MCF 10A (cell line): ENCODE data around the gene TRIML1. TPM values are rescaled to one million over a fixed set of nuclear protein-coding genes. Genes with fewer than 3 reads are reported as not detected.

Source experiments
- BruUV-seq: library from RNA; stranded (reverse); fragments of 400-500 nt; replicated peaks from 2 replicates; lab custom pipeline; 2021; lab: Mats Ljungman, UMichigan
- CTCF ChIA-PET: fragments of 300-600 bp; sonication (Branson Sonifier 250); formaldehyde crosslinking; extraction: SDS; loops from one replicate; lab custom pipeline; 2021; ENCODE audit warnings: antibody characterized with exemption, inconsistent platforms; lab: Yijun Ruan, JAX
- POLR2A ChIA-PET: fragments of 300-600, 350-650 bp; sonication (Branson Sonifier 250); formaldehyde crosslinking; extraction: SDS; loops from one replicate; lab custom pipeline; 2020; ENCODE audit warnings: antibody characterized with exemption, inconsistent platforms; lab: Yijun Ruan, JAX
- DNase-seq: peaks from one replicate; pipeline ENCODE4 v3.0.0-alpha.2; 2018; ENCODE audit not compliant: unreplicated experiment
- H3K27ac Mint-ChIP-seq: one replicate; pipeline ENCODE4 v1.8.0; 2022; ENCODE audit warnings: mild to moderate bottlenecking, low read depth, mixed read lengths; ENCODE audit not compliant: unreplicated experiment
- H3K27me3 Mint-ChIP-seq: one replicate; pipeline ENCODE4 v1.8.0; 2022; ENCODE audit warnings: mixed read lengths; ENCODE audit not compliant: insufficient read depth, unreplicated experiment
- H3K36me3 Mint-ChIP-seq: one replicate; pipeline ENCODE4 v1.8.0; 2022; ENCODE audit warnings: mild to moderate bottlenecking, moderate library complexity, mixed read lengths; ENCODE audit not compliant: insufficient read depth, unreplicated experiment
- H3K4me1 Mint-ChIP-seq: one replicate; pipeline ENCODE4 v1.8.0; 2022; ENCODE audit warnings: mixed read lengths; ENCODE audit not compliant: insufficient read depth, unreplicated experiment
- H3K4me3 Mint-ChIP-seq: one replicate; pipeline ENCODE4 v1.8.0; 2022; ENCODE audit warnings: mild to moderate bottlenecking, moderate library complexity, mixed read lengths; ENCODE audit not compliant: unreplicated experiment
- H3K9me3 Mint-ChIP-seq: one replicate; pipeline ENCODE4 v1.8.0; 2022; ENCODE audit warnings: mixed read lengths; ENCODE audit not compliant: unreplicated experiment
- intact Hi-C: fragments of 100-400 bp; cut with micrococcal nuclease; formaldehyde crosslinking; loops from 2 replicates; pipeline ENCODE4 v1.14.1; 2022
- total RNA-seq: library from RNA; stranded (reverse); gene quantifications from 2 replicates; pipeline ENCODE4 v1.2.3, GENCODE V29; 2022
- TF ChIP-seq, protein P1 (sequence below): fragments of 200-600 bp; IDR thresholded peaks from one replicate; pipeline ENCODE4 v1.8.0; 2022; ENCODE audit warnings: antibody characterized with exemption, mild to moderate bottlenecking; ENCODE audit not compliant: unreplicated experiment

TRIML1 gene
- total RNA-seq, 1 experiment from 2014 or later = not detected

GRCh38 chr4:188109157-188109755 lies 30.0 kb upstream of the TRIML1 start, which contains the start of gene TRIML2:
TSS of gene TRIML2 (minus strand) at chr4:188109603. CDS start at chr4:188105368, 4,235 bp downstream.
- Mint-ChIP-seq H3K4me3 (peak within 1 kb of the TSS; percentile 57), H3K27ac (peak within 1 kb of the TSS; percentile 86), H3K36me3 (peaks cover 10% of the 10 kb centered on the region), H3K4me1 (peaks cover 44% of the 10 kb centered on the region), H3K9me3 (no peaks in the 10 kb centered on the region), H3K27me3 (no peaks in the 10 kb centered on the region)
- BruUV-seq = no TSS peak
- peak; percentile 62 for DNase-seq
- TF ChIP-seq, protein P1, sequence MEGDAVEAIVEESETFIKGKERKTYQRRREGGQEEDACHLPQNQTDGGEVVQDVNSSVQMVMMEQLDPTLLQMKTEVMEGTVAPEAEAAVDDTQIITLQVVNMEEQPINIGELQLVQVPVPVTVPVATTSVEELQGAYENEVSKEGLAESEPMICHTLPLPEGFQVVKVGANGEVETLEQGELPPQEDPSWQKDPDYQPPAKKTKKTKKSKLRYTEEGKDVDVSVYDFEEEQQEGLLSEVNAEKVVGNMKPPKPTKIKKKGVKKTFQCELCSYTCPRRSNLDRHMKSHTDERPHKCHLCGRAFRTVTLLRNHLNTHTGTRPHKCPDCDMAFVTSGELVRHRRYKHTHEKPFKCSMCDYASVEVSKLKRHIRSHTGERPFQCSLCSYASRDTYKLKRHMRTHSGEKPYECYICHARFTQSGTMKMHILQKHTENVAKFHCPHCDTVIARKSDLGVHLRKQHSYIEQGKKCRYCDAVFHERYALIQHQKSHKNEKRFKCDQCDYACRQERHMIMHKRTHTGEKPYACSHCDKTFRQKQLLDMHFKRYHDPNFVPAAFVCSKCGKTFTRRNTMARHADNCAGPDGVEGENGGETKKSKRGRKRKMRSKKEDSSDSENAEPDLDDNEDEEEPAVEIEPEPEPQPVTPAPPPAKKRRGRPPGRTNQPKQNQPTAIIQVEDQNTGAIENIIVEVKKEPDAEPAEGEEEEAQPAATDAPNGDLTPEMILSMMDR = no peak
- intact Hi-C loops = loop anchor here (5.0 to 10.0 kb wide), 2 partner anchors 87 to 1016 kb away; no protein-coding TSS in a partner anchor
- CTCF ChIA-PET = interaction anchor here (0.5 to 0.9 kb wide), 2 partner anchors 115 to 469 kb away, joined by 4 read pairs; no protein-coding TSS in a partner anchor
- POLR2A ChIA-PET = interaction anchor here (0.6 to 1.1 kb wide), 3 partner anchors 72 to 1791 kb away, joined by 3 read pairs; no protein-coding TSS in a partner anchor

DNA sequence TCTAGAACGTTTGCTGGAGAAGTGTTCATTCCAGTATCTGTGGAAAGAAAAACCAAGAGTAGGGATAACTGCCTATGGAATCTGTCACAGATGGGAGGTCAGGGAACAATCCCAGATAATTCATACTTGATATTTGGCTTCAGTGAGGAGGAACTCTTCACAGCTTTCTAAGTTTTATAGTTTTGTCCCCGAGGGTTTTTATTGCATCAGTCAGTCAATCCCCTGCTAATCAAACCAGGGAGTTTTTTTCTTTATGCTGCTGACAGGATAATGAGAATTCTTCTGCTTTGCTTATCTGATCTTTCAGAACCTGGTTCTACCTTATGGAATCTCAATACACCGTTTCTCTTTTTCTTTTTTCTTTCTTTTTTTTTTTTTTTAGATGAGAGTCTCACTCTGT lies 29.2 kb upstream of the TRIML1 start:
- intact Hi-C loops = no loop called here
- H3K27ac Mint-ChIP-seq = peak overlapping the region; percentile 86
- POLR2A ChIA-PET = interaction anchor here (0.6 to 1.1 kb wide), 5 partner anchors 9 to 1790 kb away, joined by 3 to 4 read pairs (median 3); no protein-coding TSS in a partner anchor
- no TSS peak for BruUV-seq
- no peaks in the 10 kb centered on the region for H3K27me3 Mint-ChIP-seq
- H3K4me3 Mint-ChIP-seq = no peak overlapping the region
- CTCF ChIA-PET = interaction anchor here (0.5 kb wide), 1 partner anchor 469 kb away, joined by 4 read pairs; no protein-coding TSS in a partner anchor
- no peaks in the 10 kb centered on the region for H3K9me3 Mint-ChIP-seq
- peaks cover 10% of the 10 kb centered on the region for H3K36me3 Mint-ChIP-seq
- DNase-seq = no peak
- H3K4me1 Mint-ChIP-seq = peaks cover 44% of the 10 kb centered on the region
- TF ChIP-seq, protein P1 = no peak

- CTCF ChIA-PET = interaction anchor here (0.6 to 0.7 kb wide), 2 partner anchors 88 to 1385 kb away, joined by 3 read pairs; no protein-coding TSS in a partner anchor
- H3K27ac Mint-ChIP-seq = peak overlapping the region; percentile 86
- BruUV-seq = no TSS peak
These were observed 28.3 kb upstream of the TRIML1 start for GRCh38 chr4:188110741-188111471.

More at GRCh38 chr4:188110741-188111471, 28.3 kb upstream of the TRIML1 start:
- Mint-ChIP-seq H3K27me3 (no peaks in the 10 kb centered on the region), H3K9me3 (no peaks in the 10 kb centered on the region), H3K36me3 (peaks cover 10% of the 10 kb centered on the region), H3K4me3 (no peak overlapping the region), H3K4me1 (peaks cover 37% of the 10 kb centered on the region)
- POLR2A ChIA-PET = interaction anchor here (0.7 to 1.0 kb wide), 3 partner anchors 14 to 1489 kb away, joined by 3 to 4 read pairs (median 3); no protein-coding TSS in a partner anchor
- intact Hi-C loops = no loop called here
- peak; percentile 54 for DNase-seq
- TF ChIP-seq, protein P1 = no peak
